ENCODE results near the gene GAS5. TPM values are rescaled to one million over a fixed set of nuclear protein-coding genes. Genes with fewer than 3 reads are reported as not detected.
A peak's percentile ranks its signal among the peaks of the same experiment; 100 is the strongest.

The GAS5 gene
- polyA plus RNA-seq, 1 experiment: 839 TPM

- DNase-seq (ENCODE audit: low read depth): no peak
- ChIA-PET CTCF (no interaction called here), POLR2A (no interaction called here)
- no peak for TF ChIP-seq CTCF (IDR thresholded peaks at IDR 0.05; ENCODE audit: insufficient read depth, low read depth, low read length)
- H3K36me3 ChIP-seq (ENCODE audit: control insufficient read depth, insufficient read depth, low read length): peaks cover 2% of the 10 kb centered on the region; the same call in 1 of the 2 replicates
- H3K27me3 ChIP-seq (ENCODE audit: control insufficient read depth, insufficient read depth, low read length): no peaks in the 10 kb centered on the region
- no peak overlapping the region for H3K4me3 ChIP-seq (ENCODE audit: low read depth, low read length)
Measured at GRCh38 chr1:173827611-173828010, 40.2 kb downstream of the GAS5 start.

- CTCF ChIA-PET: interaction anchor here (0.8 to 2.2 kb wide), 8 partner anchors 107 to 1081 kb away, joined by 3 to 10 read pairs (median 4); no protein-coding TSS in a partner anchor
- POLR2A ChIA-PET: no interaction called here
- peak; percentile 93 for DNase-seq (ENCODE audit: low read depth)
- no peaks in the 10 kb centered on the region for H3K27me3 ChIP-seq (ENCODE audit: control insufficient read depth, insufficient read depth, low read length)
- peak within 1 kb of the TSS; percentile 82 for H3K4me3 ChIP-seq (ENCODE audit: low read depth, low read length)
- TF ChIP-seq CTCF (IDR thresholded peaks at IDR 0.05; ENCODE audit: insufficient read depth, low read depth, low read length): no peak
- no peaks in the 10 kb centered on the region for H3K36me3 ChIP-seq (ENCODE audit: control insufficient read depth, insufficient read depth, low read length)
Measured at GRCh38 chr1:173824315-173825081, 43.3 kb downstream of the GAS5 start, which contains the start of the genes CENPL and DARS2. TSS of gene CENPL (minus strand) at chr1:173824883. CDS start at chr1:173811299, 13,584 bp downstream. TSS of gene DARS2 (plus strand) at chr1:173824673. CDS start at chr1:173825230, 557 bp downstream.

GRCh38 chr1:173823781-173824314 is 43.9 kb downstream of the GAS5 start:
- H3K36me3 ChIP-seq (ENCODE audit: control insufficient read depth, insufficient read depth, low read length): no peaks in the 10 kb centered on the region
- no peaks in the 10 kb centered on the region for H3K27me3 ChIP-seq (ENCODE audit: control insufficient read depth, insufficient read depth, low read length)
- peak overlapping the region; percentile 82 for H3K4me3 ChIP-seq (ENCODE audit: low read depth, low read length)
- no peak for DNase-seq (ENCODE audit: low read depth)
- POLR2A ChIA-PET: no interaction called here
- CTCF ChIA-PET: interaction anchor here (1.2 to 2.2 kb wide), 4 partner anchors 395 to 1081 kb away, joined by 4 to 10 read pairs (median 6); no protein-coding TSS in a partner anchor
- no peak for TF ChIP-seq CTCF (IDR thresholded peaks at IDR 0.05; ENCODE audit: insufficient read depth, low read depth, low read length)

GRCh38 chr1:173821680-173822079 is 46.1 kb downstream of the GAS5 start:
- POLR2A ChIA-PET: interaction anchor here (0.6 kb wide), 1 partner anchor 9 kb away, joined by 5 read pairs; no protein-coding TSS in a partner anchor
- no peak for DNase-seq (ENCODE audit: low read depth)
- no peak for TF ChIP-seq CTCF (IDR thresholded peaks at IDR 0.05; ENCODE audit: insufficient read depth, low read depth, low read length)

GRCh38 chr1:173818459-173818858 is 49.3 kb downstream of the GAS5 start:
- Histone ChIP-seq H3K27me3 (ENCODE audit: control insufficient read depth, insufficient read depth, low read length) (no peaks in the 10 kb centered on the region), H3K36me3 (ENCODE audit: control insufficient read depth, insufficient read depth, low read length) (no peaks in the 10 kb centered on the region), H3K4me3 (ENCODE audit: low read depth, low read length) (no peak overlapping the region)
- TF ChIP-seq CTCF (IDR thresholded peaks at IDR 0.05; ENCODE audit: insufficient read depth, low read depth, low read length): no peak
- no peak for DNase-seq (ENCODE audit: low read depth)
- ChIA-PET CTCF (interaction anchor here (0.8 kb wide), 1 partner anchor 1100 kb away, joined by 3 read pairs; no protein-coding TSS in a partner anchor), POLR2A (no interaction called here)

More at GRCh38 chr1:173821680-173822079, 46.1 kb downstream of the GAS5 start:
- H3K4me3 ChIP-seq (ENCODE audit: low read depth, low read length): no peak overlapping the region
- CTCF ChIA-PET: no interaction called here
- no peaks in the 10 kb centered on the region for H3K36me3 ChIP-seq (ENCODE audit: control insufficient read depth, insufficient read depth, low read length)
- H3K27me3 ChIP-seq (ENCODE audit: control insufficient read depth, insufficient read depth, low read length): no peaks in the 10 kb centered on the region

Measured in BJ (cell line).